GM12801 (cell line): ENCODE data around the gene CUBN.

Experiments
- TF ChIP-seq, protein P1 (sequence below): IDR thresholded peaks from one replicate; pipeline ENCODE4 v1.5.1; 2011; ENCODE audit warnings: control low read depth; ENCODE audit not compliant: insufficient read length; ENCODE audit errors: extremely low read depth

Gene CUBN

GRCh38 chr10:16819026-16819425, 310.6 kb downstream of the CUBN start:
- TF ChIP-seq, protein P1, sequence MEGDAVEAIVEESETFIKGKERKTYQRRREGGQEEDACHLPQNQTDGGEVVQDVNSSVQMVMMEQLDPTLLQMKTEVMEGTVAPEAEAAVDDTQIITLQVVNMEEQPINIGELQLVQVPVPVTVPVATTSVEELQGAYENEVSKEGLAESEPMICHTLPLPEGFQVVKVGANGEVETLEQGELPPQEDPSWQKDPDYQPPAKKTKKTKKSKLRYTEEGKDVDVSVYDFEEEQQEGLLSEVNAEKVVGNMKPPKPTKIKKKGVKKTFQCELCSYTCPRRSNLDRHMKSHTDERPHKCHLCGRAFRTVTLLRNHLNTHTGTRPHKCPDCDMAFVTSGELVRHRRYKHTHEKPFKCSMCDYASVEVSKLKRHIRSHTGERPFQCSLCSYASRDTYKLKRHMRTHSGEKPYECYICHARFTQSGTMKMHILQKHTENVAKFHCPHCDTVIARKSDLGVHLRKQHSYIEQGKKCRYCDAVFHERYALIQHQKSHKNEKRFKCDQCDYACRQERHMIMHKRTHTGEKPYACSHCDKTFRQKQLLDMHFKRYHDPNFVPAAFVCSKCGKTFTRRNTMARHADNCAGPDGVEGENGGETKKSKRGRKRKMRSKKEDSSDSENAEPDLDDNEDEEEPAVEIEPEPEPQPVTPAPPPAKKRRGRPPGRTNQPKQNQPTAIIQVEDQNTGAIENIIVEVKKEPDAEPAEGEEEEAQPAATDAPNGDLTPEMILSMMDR: no peak

DNA sequence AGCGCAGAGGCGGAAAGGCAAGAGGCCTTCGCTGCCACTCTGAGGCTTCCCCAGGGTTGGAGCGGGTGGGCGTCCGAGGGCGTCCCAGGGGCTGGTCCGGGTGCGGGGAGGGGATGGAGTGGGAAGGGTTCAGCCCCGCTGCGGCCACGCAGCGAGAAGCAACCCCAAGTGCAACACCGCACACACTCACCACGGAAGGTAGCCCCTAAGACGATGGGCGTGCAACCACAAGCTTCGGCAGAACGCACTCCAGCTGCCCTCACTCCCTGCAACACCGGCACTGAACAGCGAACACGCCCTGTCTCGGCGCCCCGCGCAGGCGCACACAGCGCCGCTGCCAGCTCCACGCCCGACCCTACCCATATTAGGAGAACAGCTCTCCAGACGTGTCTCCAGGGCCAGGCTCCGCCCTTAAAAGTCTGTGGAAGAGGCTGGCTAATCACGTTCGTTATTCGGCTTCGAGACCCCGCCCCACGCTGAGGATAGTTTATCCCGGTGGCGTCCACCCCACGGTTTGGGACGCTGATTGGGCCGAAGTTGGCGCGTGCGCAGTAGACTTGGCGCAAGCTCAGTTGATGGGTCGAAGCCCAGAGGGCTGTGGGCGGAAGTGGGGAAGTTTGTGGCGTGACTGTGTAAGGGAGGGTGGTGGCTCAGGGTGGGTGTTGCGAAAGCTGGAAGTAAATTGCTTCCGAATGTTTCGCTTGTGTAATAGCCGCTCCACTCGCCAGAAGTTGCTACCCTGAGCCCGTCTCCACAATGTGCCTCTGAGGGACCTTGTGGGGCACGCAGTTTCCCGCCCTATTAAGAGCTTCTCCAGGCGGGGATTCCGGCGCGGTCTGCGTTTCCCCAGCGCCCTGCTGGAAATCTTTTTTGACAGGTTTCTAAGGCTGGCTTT, 312.2 kb downstream of the CUBN start, which contains the start of gene RSU1:
TSS of gene RSU1 (minus strand) at position 300 of the 895 bp plus-strand sequence. CDS start 343 bp downstream, outside the sequence.
- TF ChIP-seq, protein P1: no peak

DNA sequence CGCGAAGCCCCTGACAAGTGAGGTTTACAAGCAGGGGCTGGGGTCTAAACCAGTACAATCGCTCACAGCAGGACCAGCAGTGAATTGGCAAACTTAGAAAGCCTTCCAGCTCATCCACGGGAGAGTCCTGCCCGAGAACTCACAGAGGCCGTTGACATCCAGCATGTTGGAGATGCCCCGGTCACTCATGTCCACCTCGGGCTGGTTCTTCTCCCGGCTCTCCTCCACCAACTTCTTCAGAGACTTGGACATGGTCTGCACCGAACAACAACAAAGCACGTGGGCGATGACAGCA, 312.8 kb downstream of the CUBN start:
- TF ChIP-seq, protein P1: no peak

GRCh38 chr10:16816171-16816570, 313.4 kb downstream of the CUBN start:
- TF ChIP-seq, protein P1: no peak

DNA sequence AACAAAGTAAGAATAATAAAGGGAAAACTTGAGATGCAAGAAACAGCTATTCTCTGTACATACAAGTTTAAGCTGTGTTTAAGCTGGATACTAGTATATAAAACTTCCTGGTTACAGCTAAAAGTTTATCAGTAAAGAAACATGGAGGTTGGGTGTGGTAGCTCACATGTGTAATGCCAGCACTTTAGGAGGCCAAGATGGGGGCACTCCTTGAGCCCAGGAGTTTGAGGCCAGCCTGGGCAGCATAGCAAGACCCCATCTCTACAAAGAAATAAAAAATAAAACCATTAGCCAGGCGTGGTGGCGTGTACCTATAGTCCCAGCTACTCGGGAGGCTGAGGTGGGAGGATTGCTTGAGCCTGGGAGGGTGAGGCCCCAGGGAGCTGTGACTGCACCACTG, 315.6 kb downstream of the CUBN start:
- TF ChIP-seq, protein P1: no peak

DNA sequence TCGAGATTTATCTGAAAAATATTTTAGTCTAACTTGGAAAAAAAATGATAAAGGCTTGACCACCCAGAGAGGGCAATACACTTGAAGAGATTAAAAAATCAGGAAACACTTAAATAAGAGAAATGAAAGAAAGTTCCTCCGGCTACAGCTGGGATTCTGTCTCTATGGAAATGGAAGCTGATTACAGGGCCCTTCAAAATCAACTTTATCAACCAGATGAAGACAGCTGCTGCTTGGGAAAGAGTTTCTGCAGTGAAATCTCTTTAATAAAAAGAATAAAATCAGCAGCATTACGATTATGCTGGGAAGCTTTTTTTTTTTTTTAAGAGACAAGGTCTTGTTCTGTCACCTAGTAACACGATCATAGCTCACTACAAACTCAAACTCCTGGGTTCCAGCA, 316.9 kb downstream of the CUBN start:
- TF ChIP-seq, protein P1: no peak

DNA sequence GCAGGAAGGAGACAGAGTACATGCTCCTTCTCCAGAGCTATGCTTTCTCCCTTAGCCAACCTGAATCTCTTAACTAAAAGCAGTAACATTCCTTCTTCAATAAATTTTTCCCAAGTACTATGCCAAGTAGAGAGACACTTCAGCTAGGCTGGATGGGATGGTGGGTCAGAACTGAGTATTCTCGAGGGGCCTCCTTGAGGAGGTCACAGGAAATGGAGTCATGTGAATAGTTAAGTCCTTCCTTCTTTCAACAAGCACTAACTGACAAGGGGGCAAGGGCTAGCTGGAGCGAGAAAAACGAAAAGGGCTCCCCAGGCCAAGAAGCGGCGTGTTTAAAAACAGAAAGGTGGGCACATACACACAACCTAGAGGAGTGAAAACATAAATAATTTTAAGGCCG, 317.8 kb downstream of the CUBN start:
- TF ChIP-seq, protein P1: no peak

DNA sequence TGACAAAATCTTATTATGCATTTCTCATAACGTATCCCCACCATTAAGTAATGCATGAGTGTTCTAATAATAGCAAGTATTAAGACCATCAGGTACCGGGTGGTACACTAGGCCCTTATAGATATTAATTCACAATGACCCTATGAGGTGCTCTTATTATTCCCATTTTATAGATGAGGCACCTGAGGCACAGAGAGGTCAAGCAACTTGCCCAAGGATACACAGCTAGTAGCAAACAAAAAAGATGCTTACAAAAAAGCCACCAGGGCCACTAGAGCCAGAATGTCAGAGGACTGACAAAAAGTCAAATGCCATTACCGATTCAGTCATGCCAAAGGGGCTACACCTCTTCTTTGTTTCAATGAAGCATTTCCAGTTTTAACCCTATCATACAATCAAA, 318.3 kb downstream of the CUBN start:
- TF ChIP-seq, protein P1: no peak
